Duodenal mucosa (tissue), 2 donors: Measurements from ENCODE around the gene YY1AP1.
"Not testable (repeated sequence)": the region's sequence is repeated elsewhere in the genome, so short reads cannot be mapped to it uniquely, and the experiment has no call there.

Experiments used
- H3K27ac ChIP-seq: one replicate; pipeline ENCODE4 v1.7.0; 2013; ENCODE audit warnings: low read depth, low read length
- H3K27me3 ChIP-seq, 2 donors: one replicate each; pipeline ENCODE4 v1.7.0; 2013; ENCODE audit warnings: low read length in 2 of 2, control low read depth in 1 of 2; ENCODE audit not compliant: insufficient read depth in 2 of 2, control insufficient read depth in 1 of 2
- H3K36me3 ChIP-seq, 2 donors: one replicate each; pipeline ENCODE4 v1.7.0; 2013; ENCODE audit warnings: low read length in 2 of 2, control low read depth in 1 of 2; ENCODE audit not compliant: insufficient read depth in 2 of 2, control insufficient read depth in 1 of 2
- H3K4me1 ChIP-seq, 2 donors: one replicate each; pipeline ENCODE4 v1.7.0; 2013; ENCODE audit warnings: low read length in 2 of 2, control low read depth in 1 of 2; ENCODE audit not compliant: insufficient read depth in 2 of 2, control insufficient read depth in 1 of 2
- H3K4me3 ChIP-seq, 2 donors: one replicate each; pipeline ENCODE4 v1.7.0; 2013; ENCODE audit warnings: low read length in 2 of 2, low read depth in 1 of 2
- H3K9ac ChIP-seq, 2 donors: one replicate each; pipeline ENCODE4 v1.7.0; 2013; ENCODE audit warnings: low read length in 2 of 2, low read depth in 1 of 2
- H3K9me3 ChIP-seq, 2 donors: one replicate each; pipeline ENCODE4 v1.7.0; 2013; ENCODE audit warnings: low read length in 2 of 2, control low read depth in 1 of 2; ENCODE audit not compliant: control insufficient read depth in 1 of 2

The YY1AP1 gene

DNA sequence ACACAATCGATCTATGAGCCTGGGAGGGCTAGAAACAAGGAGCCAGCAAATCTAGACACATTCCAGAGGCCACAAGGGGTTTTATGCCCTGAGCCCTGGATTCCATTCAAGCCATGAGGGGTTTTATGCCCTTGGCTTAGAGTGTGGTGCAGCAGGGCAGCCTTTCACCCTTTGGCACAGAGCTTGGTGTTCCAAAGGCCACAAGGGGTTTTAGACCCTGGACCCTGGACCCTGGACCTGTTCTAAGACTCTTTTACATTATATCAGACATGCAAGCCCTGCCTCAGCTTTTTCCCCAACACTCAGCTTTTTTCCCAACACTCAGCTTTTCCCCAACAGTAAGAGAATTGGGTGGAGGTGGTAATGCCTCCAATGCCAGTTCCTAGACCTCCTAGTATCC is 65.2 kb downstream of the YY1AP1 start:
- no peak overlapping the region for H3K4me3 ChIP-seq
- no peaks in the 10 kb centered on the region for H3K36me3 ChIP-seq
- no peaks in the 10 kb centered on the region for H3K27me3 ChIP-seq
- H3K9me3 ChIP-seq = no peaks in the 10 kb centered on the region
- no peak overlapping the region for H3K27ac ChIP-seq
- H3K9ac ChIP-seq = no peak overlapping the region
- H3K4me1 ChIP-seq = no peaks in the 10 kb centered on the region

DNA sequence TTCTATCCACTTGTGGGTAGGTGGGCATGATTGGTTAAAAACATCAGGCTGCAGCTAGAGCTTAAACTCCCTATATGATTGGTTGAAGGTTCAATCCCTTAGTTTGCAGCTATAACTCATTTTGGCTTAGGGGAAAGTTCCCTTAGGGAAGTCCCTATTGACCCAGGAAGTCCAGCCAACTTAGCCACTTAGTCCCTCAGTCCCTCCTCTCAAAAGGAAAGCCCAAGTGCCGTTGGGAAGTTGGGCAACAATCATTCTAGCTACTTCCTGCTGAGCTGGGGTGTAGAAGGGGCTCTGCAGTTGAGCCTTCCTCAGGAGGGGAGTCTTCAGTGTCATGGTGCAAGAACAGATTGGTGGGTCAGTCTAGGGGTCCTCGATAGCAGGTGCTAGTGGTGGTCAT is 66.4 kb downstream of the YY1AP1 start:
- no peak overlapping the region for H3K9ac ChIP-seq
- H3K9me3 ChIP-seq = no peaks in the 10 kb centered on the region
- no peak overlapping the region for H3K4me3 ChIP-seq
- H3K4me1 ChIP-seq = no peaks in the 10 kb centered on the region
- H3K27ac ChIP-seq = no peak overlapping the region
- no peaks in the 10 kb centered on the region for H3K36me3 ChIP-seq
- no peaks in the 10 kb centered on the region for H3K27me3 ChIP-seq

- not testable (repeated sequence) for H3K4me1 ChIP-seq, H3K9me3 ChIP-seq, H3K9ac ChIP-seq, H3K27ac ChIP-seq, H3K27me3 ChIP-seq, H3K4me3 ChIP-seq
- H3K36me3 ChIP-seq = peaks cover 4 to 14% of the 10 kb centered on the region in 2 donors
These were observed 75.3 kb downstream of the YY1AP1 start for GRCh38 chr1:155613226-155613625.

DNA sequence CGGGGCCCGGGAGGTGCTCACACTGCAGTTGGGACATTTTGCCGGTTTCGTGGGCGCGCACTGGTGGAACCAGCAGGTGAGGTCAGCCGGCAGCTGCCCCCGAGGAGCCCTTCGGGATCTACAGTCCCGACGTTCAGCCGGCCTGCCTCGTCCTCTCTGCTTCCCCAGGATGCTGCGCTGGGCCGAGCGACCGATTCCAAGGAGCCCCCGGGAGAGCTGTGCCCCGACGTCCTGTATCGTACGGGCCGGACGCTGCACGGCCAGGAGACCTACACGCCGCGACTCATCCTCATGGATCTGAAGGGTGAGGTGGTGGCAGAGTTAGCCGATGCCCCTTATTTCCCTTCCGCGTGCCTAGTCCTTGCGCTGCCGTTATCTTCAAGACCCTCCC is 78.3 kb downstream of the YY1AP1 start:
- H3K9ac ChIP-seq, H3K4me1 ChIP-seq, H3K27me3 ChIP-seq, H3K9me3 ChIP-seq, H3K27ac ChIP-seq: not testable (repeated sequence)
- Histone ChIP-seq H3K4me3 (peak overlapping the region; percentile 79 to 87), H3K36me3 (peaks cover 4 to 14% of the 10 kb centered on the region in 2 donors)

DNA sequence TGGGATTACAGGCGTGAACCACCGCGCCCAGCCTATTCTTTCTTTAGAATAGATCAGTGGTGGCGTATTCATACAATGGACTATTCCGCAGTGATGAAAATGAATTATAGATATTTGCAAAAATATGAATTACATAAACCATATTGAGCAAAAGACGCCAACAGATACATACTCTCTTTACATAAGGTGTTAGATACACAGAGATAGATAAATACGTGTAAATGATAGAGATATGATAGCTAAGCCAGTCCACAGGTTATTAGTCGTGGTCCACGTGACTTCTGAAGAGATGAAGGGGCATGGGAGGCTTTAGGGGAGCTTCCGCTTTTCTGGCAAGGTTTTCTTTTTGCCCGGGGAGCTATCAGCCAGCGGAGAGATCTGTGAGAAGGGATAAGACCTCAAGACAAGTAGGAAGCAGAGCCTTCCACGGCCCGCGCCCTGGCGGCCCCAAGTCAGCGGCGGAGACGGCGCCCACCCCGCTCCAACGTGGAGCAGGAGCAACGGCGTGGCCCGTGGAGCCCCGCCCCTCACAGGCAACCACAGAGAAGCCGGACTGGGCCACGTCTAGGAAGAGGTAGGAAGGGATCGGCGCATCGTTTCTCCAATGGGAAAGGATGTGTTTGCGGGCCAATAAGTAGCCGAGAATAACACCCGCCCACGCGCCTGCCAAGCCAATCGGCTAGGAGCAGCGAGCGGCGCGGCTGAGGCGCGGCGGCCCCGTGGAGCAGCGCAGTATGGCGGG is 78.9 kb downstream of the YY1AP1 start, which contains the start of gene MSTO1:
Gene MSTO1 (plus strand): TSS at position 704 of the 742 bp plus-strand sequence. CDS start 31 bp downstream, at position 735.
- Histone ChIP-seq H3K4me1 (peaks cover 0 to 3% of the 10 kb centered on the region in 2 donors), H3K27me3 (no peaks in the 10 kb centered on the region), H3K27ac (peak within 1 kb of the TSS; percentile 11), H3K9ac (peak within 1 kb of the TSS; percentile 40 to 56), H3K4me3 (peak within 1 kb of the TSS; percentile 79 to 87), H3K9me3 (no peaks in the 10 kb centered on the region), H3K36me3 (peaks cover 4 to 14% of the 10 kb centered on the region in 2 donors)
